OCI-LY7 (cell line): ENCODE measurements around the gene NDOR1. TPM values are rescaled to one million over a fixed set of nuclear protein-coding genes. Genes with fewer than 3 reads are reported as not detected.

Experiments used
- BruUV-seq: library from RNA; stranded (reverse); fragments of 400-500 nt; replicated peaks from 2 replicates; lab custom pipeline; 2021; lab: Mats Ljungman, UMichigan
- CTCF ChIA-PET: fragments of 300-600 bp; sonication (Branson Sonifier 250); formaldehyde crosslinking; loops from one replicate; lab custom pipeline; 2022; ENCODE audit warnings: antibody characterized with exemption; ENCODE audit not compliant: unreplicated experiment; lab: Charles Lee
- POLR2A ChIA-PET: fragments of 300-600 bp; sonication (Branson Sonifier 250); formaldehyde crosslinking; loops from one replicate; lab custom pipeline; 2022; ENCODE audit warnings: antibody characterized with exemption; lab: Charles Lee
- DNase-seq: peaks from one replicate; pipeline ENCODE4 v3.0.0-alpha.2; 2015; ENCODE audit warnings: low spot score
- H2AFZ ChIP-seq: fragments of 200-600 bp; sonication (generic), shearing (Covaris generic); 2 replicates; pipeline ENCODE4 v1.6.1; 2014; ENCODE audit warnings: mild to moderate bottlenecking, antibody characterized with exemption, low read length, moderate library complexity
- H3K27ac ChIP-seq: fragments of 200-600 bp; sonication (generic); 2 replicates; pipeline ENCODE4 v1.5.1; 2014; ENCODE audit warnings: mixed run types, low read depth, mild to moderate bottlenecking, moderate library complexity, low read length, inconsistent platforms; ENCODE audit not compliant: poor library complexity, severe bottlenecking
- H3K36me3 ChIP-seq: fragments of 200-600 bp; sonication (generic); 2 replicates; pipeline ENCODE4 v1.6.1; 2014; ENCODE audit warnings: mild to moderate bottlenecking, antibody characterized with exemption, low read length, moderate library complexity, mixed read lengths; ENCODE audit not compliant: insufficient read depth
- H3K4me1 ChIP-seq: fragments of 200-600 bp; sonication (generic); 2 replicates; pipeline ENCODE4 v1.5.1; 2014; ENCODE audit warnings: mild to moderate bottlenecking, low read length; ENCODE audit not compliant: insufficient read depth, poor library complexity, severe bottlenecking
- H3K4me2 ChIP-seq: fragments of 200-600 bp; sonication (generic); 2 replicates; pipeline ENCODE4 v1.6.1; 2014; ENCODE audit warnings: mild to moderate bottlenecking, low read length
- H3K4me3 ChIP-seq: fragments of 200-600 bp; sonication (generic); 2 replicates; pipeline ENCODE4 v1.5.1; 2014; ENCODE audit warnings: mild to moderate bottlenecking, low read depth, low read length; ENCODE audit not compliant: poor library complexity, severe bottlenecking
- H3K79me2 ChIP-seq: fragments of 200-600 bp; sonication (generic); 2 replicates; pipeline ENCODE4 v1.6.1; 2016; ENCODE audit warnings: low read depth, mild to moderate bottlenecking, low read length, moderate library complexity, mixed read lengths; ENCODE audit not compliant: insufficient read depth
- H3K9me2 ChIP-seq: fragments of 200-600 bp; sonication (generic); 2 replicates; pipeline ENCODE4 v1.6.1; 2016; ENCODE audit warnings: mild to moderate bottlenecking, low read length, mixed read lengths; ENCODE audit not compliant: insufficient read depth
- H3K9me3 ChIP-seq: fragments of 200-600 bp; sonication (generic); 2 replicates; pipeline ENCODE4 v1.6.1; 2014; ENCODE audit warnings: mild to moderate bottlenecking, mixed run types, low read length, mixed read lengths
- H4K20me1 ChIP-seq: fragments of 200-600 bp; sonication (generic); 2 replicates; pipeline ENCODE4 v1.6.1; 2014; ENCODE audit warnings: mild to moderate bottlenecking, antibody characterized with exemption, low read length, moderate library complexity, mixed read lengths; ENCODE audit not compliant: insufficient read depth
- CTCF ChIP-seq: fragments of 200-600 bp; sonication (generic); conservative IDR thresholded peaks from 2 replicates; pipeline ENCODE4 v1.5.1; 2014; ENCODE audit warnings: mild to moderate bottlenecking, antibody characterized with exemption, low read length, moderate library complexity, mixed read lengths
- EZH2phosphoT487 ChIP-seq: fragments of 200-600 bp; sonication (generic); IDR thresholded peaks from 2 replicates; pipeline ENCODE4 v1.6.1; 2018; ENCODE audit warnings: low read depth, borderline replicate concordance, mild to moderate bottlenecking, mixed run types, antibody characterized with exemption, low read length, moderate library complexity, mixed read lengths
- intact Hi-C: fragments of 100-400 bp; cut with micrococcal nuclease; formaldehyde crosslinking; loops from one replicate; pipeline ENCODE4 v1.10.0; 2022; ENCODE audit not compliant: unreplicated experiment
- total RNA-seq, 2 experiments: library from RNA; depleted of rRNA in 1 of 2; stranded (reverse); fragments of >200 nt in 1 of 2; shearing (Covaris generic) in 1 of 2; gene quantifications; 2 replicates each; pipeline ENCODE4 v1.2.3, GENCODE V29; 2014 to 2022

NDOR1 gene
- total RNA-seq, 2 experiments from 2014 or later = 30.4 to 61.9 TPM

- CTCF ChIA-PET = interaction anchor here (0.5 kb wide), 1 partner anchor 164 kb away, joined by 4 read pairs; no protein-coding TSS in a partner anchor
- H3K4me2 ChIP-seq = no peak overlapping the region
- H3K27ac ChIP-seq = no peak overlapping the region
- no peaks in the 10 kb centered on the region for H3K9me2 ChIP-seq
- DNase-seq = no peak
- no TSS peak for BruUV-seq
- H3K79me2 ChIP-seq = no peaks in the 10 kb centered on the region
- intact Hi-C loops = no loop called here
- peaks cover 25% of the 10 kb centered on the region for H3K4me1 ChIP-seq
- no peaks in the 10 kb centered on the region for H3K36me3 ChIP-seq
- TF ChIP-seq EZH2phosphoT487 (no peak), CTCF (no peak)
- H3K9me3 ChIP-seq = no peaks in the 10 kb centered on the region
- POLR2A ChIA-PET = no interaction called here
- no peaks in the 10 kb centered on the region for H4K20me1 ChIP-seq
- H3K4me3 ChIP-seq = no peak overlapping the region
- H2AFZ ChIP-seq = no peak overlapping the region
These were observed 26.0 kb downstream of the NDOR1 start for GRCh38 chr9:137231372-137232039.

- intact Hi-C loops = no loop called here
- no peak for TF ChIP-seq CTCF
- TF ChIP-seq EZH2phosphoT487 = no peak
- DNase-seq = no peak
- POLR2A ChIA-PET = no interaction called here
- Histone ChIP-seq H3K36me3 (no peaks in the 10 kb centered on the region), H3K4me3 (no peak overlapping the region), H3K79me2 (no peaks in the 10 kb centered on the region), H2AFZ (no peak overlapping the region), H4K20me1 (no peaks in the 10 kb centered on the region), H3K27ac (no peak overlapping the region), H3K9me3 (no peaks in the 10 kb centered on the region), H3K4me1 (peaks cover 31% of the 10 kb centered on the region), H3K9me2 (no peaks in the 10 kb centered on the region), H3K4me2 (no peak overlapping the region)
- no TSS peak for BruUV-seq
- CTCF ChIA-PET = no interaction called here
These were observed 26.6 kb downstream of the NDOR1 start for GRCh38 chr9:137232101-137232500.

- H3K79me2 ChIP-seq = no peaks in the 10 kb centered on the region
- no peak overlapping the region for H3K4me2 ChIP-seq
- H3K36me3 ChIP-seq = no peaks in the 10 kb centered on the region
- DNase-seq = no peak
- ChIA-PET CTCF (no interaction called here), POLR2A (no interaction called here)
- H3K27ac ChIP-seq = no peak overlapping the region
- H3K4me3 ChIP-seq = no peak overlapping the region
- no peaks in the 10 kb centered on the region for H3K9me2 ChIP-seq
- no peaks in the 10 kb centered on the region for H4K20me1 ChIP-seq
- BruUV-seq = no TSS peak
- H2AFZ ChIP-seq = no peak overlapping the region
- TF ChIP-seq CTCF (no peak), EZH2phosphoT487 (no peak)
- peaks cover 32% of the 10 kb centered on the region for H3K4me1 ChIP-seq
- intact Hi-C loops = no loop called here
- no peaks in the 10 kb centered on the region for H3K9me3 ChIP-seq
These were observed 27.0 kb downstream of the NDOR1 start for GRCh38 chr9:137232510-137232909.
